Liver (tissue), 9 donors: ENCODE results near the gene GNAS-AS1. TPM values are rescaled to one million over a fixed set of nuclear protein-coding genes. Genes with fewer than 3 reads are reported as not detected.

Experiments used
- DNase-seq: peaks from one replicate; pipeline ENCODE4 v3.0.0-alpha.2; 2017; ENCODE audit warnings: low spot score
- H3K27ac ChIP-seq, 2 donors: one replicate each; pipeline ENCODE4 v1.7.0; 2013; ENCODE audit warnings: inconsistent platforms in 2 of 2, low read length in 2 of 2, control low read depth in 1 of 2, low read depth in 1 of 2, mild to moderate bottlenecking in 1 of 2
- H3K27me3 ChIP-seq, 4 donors: one replicate each; pipeline versions ENCODE4 v1.6.1 to v1.7.0; 2013; ENCODE audit warnings: low read length in 3 of 4, inconsistent platforms in 1 of 4, mild to moderate bottlenecking in 1 of 4, moderate library complexity in 1 of 4; ENCODE audit not compliant: control insufficient read depth in 4 of 4, insufficient read depth in 4 of 4
- H3K36me3 ChIP-seq, 4 donors: one replicate each; pipeline versions ENCODE4 v1.6.1 to v1.7.0; 2013; ENCODE audit warnings: low read length in 3 of 4, mild to moderate bottlenecking in 3 of 4, low read depth in 1 of 4, moderate library complexity in 1 of 4; ENCODE audit not compliant: control insufficient read depth in 4 of 4, insufficient read depth in 3 of 4
- H3K4me1 ChIP-seq, 4 donors: one replicate each; pipeline versions ENCODE4 v1.6.1 to v1.7.0; 2013; ENCODE audit warnings: low read length in 3 of 4, mild to moderate bottlenecking in 3 of 4, moderate library complexity in 1 of 4; ENCODE audit not compliant: control insufficient read depth in 4 of 4, insufficient read depth in 4 of 4
- H3K4me3 ChIP-seq, 3 donors: one replicate each; pipeline versions ENCODE4 v1.6.1 to v1.7.0; 2013; ENCODE audit warnings: low read length in 3 of 3, control low read depth in 1 of 3, low read depth in 1 of 3, mild to moderate bottlenecking in 1 of 3
- H3K9ac ChIP-seq, 2 donors: one replicate each; pipeline ENCODE4 v1.7.0; 2013; ENCODE audit warnings: low read length in 2 of 2, mild to moderate bottlenecking in 2 of 2, moderate library complexity in 2 of 2, control low read depth in 1 of 2, low read depth in 1 of 2
- H3K9me3 ChIP-seq, 4 donors: one replicate each; pipeline versions ENCODE4 v1.6.1 to v1.7.0; 2013; ENCODE audit warnings: low read length in 3 of 4; ENCODE audit not compliant: control insufficient read depth in 4 of 4
- ATF3 ChIP-seq: IDR thresholded peaks from 2 replicates; pipeline ENCODE4 v1.6.1; 2016; ENCODE audit warnings: antibody characterized with exemption
- CTCF ChIP-seq: fragments of 150-350 bp; IDR thresholded peaks from 2 replicates; pipeline ENCODE4 v1.5.1; 2017; ENCODE audit warnings: improper control_type of control experiment, low read depth, low read length; ENCODE audit not compliant: missing input control
- EGR1 ChIP-seq, 2 donors: IDR thresholded peaks; 2 replicates each; pipeline ENCODE4 v1.6.1; 2016 to 2018; ENCODE audit warnings: antibody characterized with exemption in 2 of 2, low read depth in 2 of 2
- FOXA1 ChIP-seq: IDR thresholded peaks from 2 replicates; pipeline ENCODE4 v1.6.1; 2016; ENCODE audit warnings: antibody characterized with exemption
- FOXA2 ChIP-seq: IDR thresholded peaks from 2 replicates; pipeline ENCODE4 v1.6.1; 2016; ENCODE audit warnings: antibody characterized with exemption
- GABPA ChIP-seq, 2 donors: IDR thresholded peaks in 1 of 2; conservative IDR thresholded peaks in 1 of 2; 2 replicates each; pipeline ENCODE4 v1.6.1; 2016; ENCODE audit warnings: antibody characterized with exemption in 2 of 2, mild to moderate bottlenecking in 1 of 2, moderate library complexity in 1 of 2
- HNF4A ChIP-seq, 2 donors: conservative IDR thresholded peaks; 2 replicates each; pipeline ENCODE4 v1.6.1; 2016; ENCODE audit warnings: antibody characterized with exemption in 2 of 2, mild to moderate bottlenecking in 2 of 2
- HNF4G ChIP-seq: IDR thresholded peaks from 2 replicates; pipeline ENCODE4 v1.6.1; 2016; ENCODE audit warnings: antibody characterized with exemption
- JUND ChIP-seq, 2 donors: IDR thresholded peaks; 2 replicates each; pipeline ENCODE4 v1.6.1; 2016; ENCODE audit warnings: antibody characterized with exemption in 2 of 2
- MAX ChIP-seq: IDR thresholded peaks from 2 replicates; pipeline ENCODE4 v1.6.1; 2016; ENCODE audit warnings: antibody characterized with exemption
- NR2F2 ChIP-seq: IDR thresholded peaks from 2 replicates; pipeline ENCODE4 v1.6.1; 2016; ENCODE audit warnings: antibody characterized with exemption
- RAD21 ChIP-seq, 2 donors: IDR thresholded peaks; 2 replicates each; pipeline ENCODE4 v1.6.1; 2016; ENCODE audit warnings: antibody characterized with exemption in 2 of 2, mild to moderate bottlenecking in 2 of 2
- REST ChIP-seq: IDR thresholded peaks from 2 replicates; pipeline ENCODE4 v1.6.1; 2016; ENCODE audit warnings: antibody characterized with exemption, mild to moderate bottlenecking
- RXRA ChIP-seq, 2 donors: IDR thresholded peaks; 2 replicates each; pipeline ENCODE4 v1.6.1; 2017 to 2018; ENCODE audit warnings: antibody characterized with exemption in 2 of 2, mild to moderate bottlenecking in 1 of 2
- SP1 ChIP-seq: IDR thresholded peaks from 2 replicates; pipeline ENCODE4 v1.6.1; 2018; ENCODE audit warnings: antibody characterized with exemption, mild to moderate bottlenecking
- TAF1 ChIP-seq: conservative IDR thresholded peaks from 2 replicates; pipeline ENCODE4 v1.6.1; 2016; ENCODE audit warnings: antibody characterized with exemption, mild to moderate bottlenecking
- YY1 ChIP-seq: IDR thresholded peaks from 2 replicates; pipeline ENCODE4 v1.6.1; 2016; ENCODE audit warnings: antibody characterized with exemption, mild to moderate bottlenecking
- ZBTB33 ChIP-seq: IDR thresholded peaks from 2 replicates; pipeline ENCODE4 v1.6.1; 2016; ENCODE audit warnings: antibody characterized with exemption
- WGBS: extraction: QIAGEN DNeasy Blood & Tissue Kit; methylation state at CpG from one replicate; pipeline ENCODE4 v1.1.7; 2013; 5-methylcytosine and 5-hydroxymethylcytosine counted together
- polyA plus RNA-seq, 2 donors: library from polyadenylated mRNA; stranded (reverse) in 1 of 2; unstranded in 1 of 2; fragments of 200-250 nt in 1 of 2; fragments of >200 nt in 1 of 2; fragmentation: Nextera tagmentation in 1 of 2; extraction: Ambion mirVana in 1 of 2; gene quantifications; one replicate each; pipeline versions ENCODE4 v1.2.1 to v1.2.3, GENCODE V29; 2013 to 2015
- total RNA-seq, 2 donors: library from RNA; depleted of rRNA; stranded (reverse); fragments of >200 nt; gene quantifications; one replicate each; pipeline ENCODE4 v1.2.3, GENCODE V29; 2014
- donor health status: healthy.
- donor health status: healthy.
- donor health status: healthy.
- donor health status: healthy.
- donor health status: healthy.

Gene GNAS-AS1
- total and polyA plus RNA-seq, 4 donors = 0.08 to 0.42 (median 0.09) TPM; not detected in 1

- 93% methylated on average over 10 of the region's 10 CpGs for WGBS
- Histone ChIP-seq H3K4me3 (no peak overlapping the region), H3K4me1 (no peaks in the 10 kb centered on the region), H3K9ac (no peak overlapping the region), H3K36me3 (no peaks in the 10 kb centered on the region), H3K9me3 (no peaks in the 10 kb centered on the region), H3K27me3 (no peaks in the 10 kb centered on the region), H3K27ac (no peak overlapping the region)
- TF ChIP-seq JUND (IDR thresholded peaks at IDR 0.05) (no peak), ZBTB33 (no peak), TAF1 (no peak), REST (no peak), FOXA1 (no peak), RAD21 (IDR thresholded peaks at IDR 0.05) (no peak), NR2F2 (no peak), YY1 (no peak), GABPA (IDR thresholded peaks at IDR 0.05 in 1 of 2, conservative IDR thresholded peaks at IDR 0.05 in 1 of 2) (no peak), RXRA (IDR thresholded peaks at IDR 0.05) (no peak), ATF3 (no peak), EGR1 (IDR thresholded peaks at IDR 0.05; ENCODE audit: low read depth in 2 of 2) (no peak), HNF4G (no peak), SP1 (no peak), CTCF (no peak), MAX (no peak), FOXA2 (no peak), HNF4A (conservative IDR thresholded peaks at IDR 0.05) (no peak)
- DNase-seq = no peak
Observed at GRCh38 chr20:58816051-58816450, 34.7 kb downstream of the GNAS-AS1 start.
